Breast epithelium (tissue), 4 donors: ENCODE data around the gene SMTNL1. TPM values are rescaled to one million over a fixed set of nuclear protein-coding genes. Genes with fewer than 3 reads are reported as not detected.

Source experiments
- DNase-seq, 2 donors: peaks; one replicate each; pipeline ENCODE4 v3.0.0-alpha.2; 2019; ENCODE audit warnings: low spot score in 2 of 2
- H3K27ac ChIP-seq, 2 donors: fragments of 200-600 bp; sonication (generic) in 1 of 2; one replicate each; pipeline ENCODE4 v1.5.1; 2016 to 2019; ENCODE audit warnings: mild to moderate bottlenecking in 1 of 2
- H3K27me3 ChIP-seq, 2 donors: fragments of 200-600 bp; sonication (generic) in 1 of 2; one replicate each; pipeline versions ENCODE4 v1.5.1 to v1.6.0; 2017 to 2019; ENCODE audit warnings: control low read depth in 1 of 2, mild to moderate bottlenecking in 1 of 2
- H3K36me3 ChIP-seq: fragments of 200-600 bp; one replicate; pipeline ENCODE4 v1.5.1; 2019
- H3K4me1 ChIP-seq, 2 donors: fragments of 200-600 bp; sonication (generic); one replicate each; pipeline ENCODE4 v1.5.1; 2016 to 2019; ENCODE audit warnings: control low read depth in 1 of 2
- H3K4me3 ChIP-seq, 3 donors: fragments of 200-600 bp; sonication (generic); 1 replicate in 2 of 3; 2 replicates in 1 of 3; pipeline ENCODE4 v1.5.1; 2016 to 2019; ENCODE audit warnings: mild to moderate bottlenecking in 3 of 3, moderate library complexity in 2 of 3
- H3K9me3 ChIP-seq, 2 donors: fragments of 200-600 bp; sonication (generic) in 1 of 2; one replicate each; pipeline ENCODE4 v1.5.1; 2016 to 2019; ENCODE audit warnings: control low read depth in 1 of 2
- POLR2A ChIP-seq: fragments of 450-650 bp; IDR thresholded peaks from one replicate; pipeline ENCODE4 v1.6.1; 2016; ENCODE audit warnings: antibody characterized with exemption, mild to moderate bottlenecking, moderate library complexity
- POLR2AphosphoS5 ChIP-seq, 3 donors: sonication (generic); formaldehyde crosslinking; IDR thresholded peaks; one replicate each; pipeline ENCODE4 v1.6.1; 2017; ENCODE audit warnings: antibody characterized with exemption in 3 of 3
- intact Hi-C: fragments of 100-400 bp; cut with DNase I; formaldehyde crosslinking; loops from one replicate; pipeline ENCODE4 v1.15.1; 2023; ENCODE audit warnings: low total_unique reads
- total RNA-seq, 3 donors: library from RNA; depleted of rRNA; stranded (reverse); fragments of >200 nt; gene quantifications; one replicate each; pipeline ENCODE4 v1.1.0, GENCODE V29; 2016
- TF ChIP-seq, protein P1 (sequence below), 3 donors: fragments of 450-650 bp; IDR thresholded peaks; one replicate each; pipeline ENCODE4 v1.5.1; 2016 to 2017; ENCODE audit warnings: antibody characterized with exemption in 3 of 3, mild to moderate bottlenecking in 3 of 3, moderate library complexity in 3 of 3

The SMTNL1 gene
- total RNA-seq, 3 donors from 2014 or later = not detected

DNA sequence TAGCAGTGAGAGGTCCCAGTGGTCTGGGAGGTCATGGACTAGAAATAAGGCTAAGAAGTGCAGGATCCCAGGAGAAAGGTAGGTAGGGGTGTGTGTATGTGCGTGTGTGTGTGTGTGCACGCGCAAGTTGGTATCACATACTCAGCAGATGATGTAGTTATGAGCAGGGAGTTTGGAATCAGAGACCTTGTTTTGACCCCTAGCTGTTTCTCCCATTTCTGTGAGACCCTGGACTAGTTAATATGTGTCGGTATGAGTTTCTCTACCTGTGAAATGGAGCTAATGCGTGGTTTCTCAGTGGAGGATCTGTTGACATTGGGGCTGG lies 61.4 kb downstream of the SMTNL1 start:
- Histone ChIP-seq H3K9me3 (no peaks in the 10 kb centered on the region), H3K4me3 (peak overlapping the region; percentile 68 to 78 (median 70)), H3K27me3 (no peaks in the 10 kb centered on the region), H3K27ac (peak overlapping the region; percentile 95 to 100), H3K36me3 (no peaks in the 10 kb centered on the region), H3K4me1 (no peaks in the 10 kb centered on the region)
- DNase-seq = no peak
- intact Hi-C loops = no loop called here
- TF ChIP-seq POLR2AphosphoS5 (IDR thresholded peaks at IDR 0.05) (no peak), POLR2A (no peak)
- TF ChIP-seq, protein P1, sequence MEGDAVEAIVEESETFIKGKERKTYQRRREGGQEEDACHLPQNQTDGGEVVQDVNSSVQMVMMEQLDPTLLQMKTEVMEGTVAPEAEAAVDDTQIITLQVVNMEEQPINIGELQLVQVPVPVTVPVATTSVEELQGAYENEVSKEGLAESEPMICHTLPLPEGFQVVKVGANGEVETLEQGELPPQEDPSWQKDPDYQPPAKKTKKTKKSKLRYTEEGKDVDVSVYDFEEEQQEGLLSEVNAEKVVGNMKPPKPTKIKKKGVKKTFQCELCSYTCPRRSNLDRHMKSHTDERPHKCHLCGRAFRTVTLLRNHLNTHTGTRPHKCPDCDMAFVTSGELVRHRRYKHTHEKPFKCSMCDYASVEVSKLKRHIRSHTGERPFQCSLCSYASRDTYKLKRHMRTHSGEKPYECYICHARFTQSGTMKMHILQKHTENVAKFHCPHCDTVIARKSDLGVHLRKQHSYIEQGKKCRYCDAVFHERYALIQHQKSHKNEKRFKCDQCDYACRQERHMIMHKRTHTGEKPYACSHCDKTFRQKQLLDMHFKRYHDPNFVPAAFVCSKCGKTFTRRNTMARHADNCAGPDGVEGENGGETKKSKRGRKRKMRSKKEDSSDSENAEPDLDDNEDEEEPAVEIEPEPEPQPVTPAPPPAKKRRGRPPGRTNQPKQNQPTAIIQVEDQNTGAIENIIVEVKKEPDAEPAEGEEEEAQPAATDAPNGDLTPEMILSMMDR (IDR thresholded peaks at IDR 0.05) = no peak

DNA sequence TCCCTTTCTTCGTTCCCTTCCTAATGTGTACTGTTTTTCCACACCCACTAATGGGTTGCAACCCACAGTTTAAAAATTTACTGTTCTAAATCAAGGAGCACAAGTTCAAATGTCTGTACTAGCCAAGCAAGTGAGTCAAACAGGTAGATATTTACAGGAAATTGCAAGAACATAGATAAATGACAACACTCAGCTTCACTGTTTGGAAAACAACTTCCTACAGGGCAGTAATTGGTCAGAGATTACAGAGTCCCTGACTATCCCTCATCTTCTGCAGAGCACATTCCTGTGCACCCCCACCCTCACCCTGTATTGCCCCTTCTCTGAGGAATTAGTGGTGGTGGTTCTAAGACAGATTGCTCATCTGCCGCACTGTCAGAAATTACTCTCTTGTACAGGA lies 62.0 kb downstream of the SMTNL1 start:
- DNase-seq = no peak
- Histone ChIP-seq H3K4me3 (peak overlapping the region; percentile 68 to 78 (median 70)), H3K36me3 (no peaks in the 10 kb centered on the region), H3K27me3 (no peaks in the 10 kb centered on the region), H3K9me3 (no peaks in the 10 kb centered on the region), H3K27ac (peak overlapping the region; percentile 95 to 100), H3K4me1 (no peaks in the 10 kb centered on the region)
- TF ChIP-seq, protein P1 (IDR thresholded peaks at IDR 0.05) = no peak
- TF ChIP-seq POLR2A (no peak), POLR2AphosphoS5 (IDR thresholded peaks at IDR 0.05) (no peak)
- intact Hi-C loops = no loop called here

Other genes starting within 250 kb of the SMTNL1 start
- gene TNKS1BP1, start 212.6 kb upstream of the SMTNL1 start, total RNA-seq = 100 to 1,000 TPM in 1 of 3 donors, 10 to 100 TPM in 2; 79.3 to 111 (median 82.7) TPM
- 10 to 100 TPM; 60.0 to 83.9 (median 76.5) TPM for gene SSRP1, start 201.7 kb upstream of the SMTNL1 start, total RNA-seq
- gene P2RX3, start 199.2 kb upstream of the SMTNL1 start, total RNA-seq = not detected
- gene PRG3, start 156.4 kb upstream of the SMTNL1 start, total RNA-seq = not detected
- 1 to 10 TPM in 1 of 3 donors, not detected in 2; 1.1 TPM for gene PRG2, start 146.9 kb upstream of the SMTNL1 start, total RNA-seq
- gene SLC43A3, start 110.5 kb upstream of the SMTNL1 start, total RNA-seq = 100 to 1,000 TPM; 104 to 130 (median 105) TPM
- 1 to 10 TPM in 2 of 3 donors, under 1 TPM in 1; 0.32 to 2.3 (median 1.8) TPM for gene RTN4RL2, start 77.1 kb upstream of the SMTNL1 start, total RNA-seq
- gene SLC43A1, start 21.9 kb upstream of the SMTNL1 start, total RNA-seq = 10 to 100 TPM; 12.0 to 23.4 (median 13.4) TPM
- gene TIMM10, start 6.8 kb upstream of the SMTNL1 start, total RNA-seq = 10 to 100 TPM; 37.2 to 56.4 (median 45.9) TPM
- 10 to 100 TPM; 25.9 to 66.2 (median 48.1) TPM for gene UBE2L6, start 30.1 kb downstream of the SMTNL1 start, total RNA-seq
- 100 to 1,000 TPM; 421 to 823 (median 479) TPM for gene SERPING1, start 60.1 kb downstream of the SMTNL1 start, total RNA-seq
- gene YPEL4, start 112.3 kb downstream of the SMTNL1 start, total RNA-seq = 1 to 10 TPM; 1.1 to 2.3 (median 2.0) TPM
- gene CLP1, start 120.2 kb downstream of the SMTNL1 start, total RNA-seq = 10 to 100 TPM; 15.4 to 17.7 (median 17.7) TPM
- gene ZDHHC5, start 130.5 kb downstream of the SMTNL1 start, total RNA-seq = 10 to 100 TPM; 39.3 to 50.2 (median 39.8) TPM
- 10 to 100 TPM; 18.7 to 27.7 (median 20.6) TPM for gene MED19, start 174.6 kb downstream of the SMTNL1 start, total RNA-seq
- 10 to 100 TPM; 45.8 to 80.1 (median 66.2) TPM for gene TMX2, start 175.0 kb downstream of the SMTNL1 start, total RNA-seq
- gene SELENOH, start 203.9 kb downstream of the SMTNL1 start, total RNA-seq = 100 to 1,000 TPM in 2 of 3 donors, 10 to 100 TPM in 1; 84.3 to 153 (median 153) TPM
- gene BTBD18, start 214.2 kb downstream of the SMTNL1 start, total RNA-seq = not detected
- 100 to 1,000 TPM in 2 of 3 donors, 10 to 100 TPM in 1; 82.1 to 259 (median 175) TPM for gene CTNND1, start 224.2 kb downstream of the SMTNL1 start, total RNA-seq